GM13977 (cell line): ENCODE results near the gene PLA2G5.

ENCODE experiments used
- DNase-seq: peaks from one replicate; pipeline ENCODE4 v3.0.0; 2012; ENCODE audit warnings: low spot score
- CTCF ChIP-seq: IDR thresholded peaks from 2 replicates; pipeline ENCODE4 v1.5.1; 2012; ENCODE audit warnings: mild to moderate bottlenecking, control low read depth; ENCODE audit not compliant: insufficient read depth; ENCODE audit errors: extremely low read depth, missing control alignments
- in situ Hi-C: fragments of 300-500 bp; cut with MboI; formaldehyde crosslinking; loops from one replicate; pipeline ENCODE4 v1.12.0; 2022; ENCODE audit warnings: low sequenced_read_pairs, low pct_unique_long_range_greater_than_20kb, mixed read lengths, inconsistent platforms; ENCODE audit not compliant: unreplicated experiment

PLA2G5 gene

DNA sequence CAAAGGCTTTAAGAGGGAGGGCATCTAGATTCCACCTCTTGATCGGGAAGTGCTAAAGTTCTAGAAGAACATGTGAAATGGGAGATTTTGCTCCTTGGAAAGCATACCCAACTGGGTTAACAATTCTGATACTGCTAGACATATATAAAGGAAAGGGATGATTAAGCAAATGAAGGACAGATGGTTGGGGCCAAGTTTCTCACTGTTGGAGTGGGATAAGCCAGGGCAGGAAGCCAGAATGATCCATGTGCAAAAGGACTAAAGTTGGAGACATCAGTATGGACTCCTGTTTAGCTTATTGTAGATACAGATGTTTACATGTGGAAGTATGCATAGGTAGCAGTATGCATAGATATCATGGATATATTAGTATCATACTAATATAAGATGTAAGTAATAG is 16.8 kb downstream of the PLA2G5 start:
- TF ChIP-seq CTCF, result no peak
- in situ Hi-C loops, result no loop called here

DNA sequence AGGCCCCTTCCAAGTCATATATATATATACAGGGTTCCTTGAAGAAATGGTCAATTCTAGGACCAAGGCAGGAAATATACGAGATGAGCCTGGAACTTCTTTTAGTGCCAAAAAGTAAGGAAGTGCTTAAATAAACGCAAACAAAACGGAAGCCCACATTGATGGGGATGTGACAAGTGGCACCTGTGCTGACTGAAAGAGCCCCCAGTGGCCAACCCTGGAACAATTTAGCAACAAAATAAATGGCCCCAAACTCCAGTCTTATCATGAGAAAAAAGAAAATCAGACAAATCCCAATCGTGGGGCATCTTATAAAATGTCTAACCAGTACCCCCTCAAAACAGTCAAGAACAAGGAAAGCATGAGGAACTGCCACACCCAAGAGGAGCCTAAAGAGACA is 17.7 kb downstream of the PLA2G5 start:
- TF ChIP-seq CTCF, result peak; percentile 34
- in situ Hi-C loops, result no loop called here
- DNase-seq, result no peak

More for the DNA sequence above, 16.8 kb downstream of the PLA2G5 start:
- DNase-seq, result no peak

GRCh38 chr1:20089328-20090077 is 19.5 kb downstream of the PLA2G5 start:
- no peak for TF ChIP-seq CTCF
- DNase-seq, result no peak
- in situ Hi-C loops, result no loop called here

- no peak for TF ChIP-seq CTCF
- in situ Hi-C loops, result no loop called here
- no peak for DNase-seq
Measured at GRCh38 chr1:20090119-20090518, 20.1 kb downstream of the PLA2G5 start.

- no peak for TF ChIP-seq CTCF
Measured at GRCh38 chr1:20090641-20091040, 20.6 kb downstream of the PLA2G5 start.

DNA sequence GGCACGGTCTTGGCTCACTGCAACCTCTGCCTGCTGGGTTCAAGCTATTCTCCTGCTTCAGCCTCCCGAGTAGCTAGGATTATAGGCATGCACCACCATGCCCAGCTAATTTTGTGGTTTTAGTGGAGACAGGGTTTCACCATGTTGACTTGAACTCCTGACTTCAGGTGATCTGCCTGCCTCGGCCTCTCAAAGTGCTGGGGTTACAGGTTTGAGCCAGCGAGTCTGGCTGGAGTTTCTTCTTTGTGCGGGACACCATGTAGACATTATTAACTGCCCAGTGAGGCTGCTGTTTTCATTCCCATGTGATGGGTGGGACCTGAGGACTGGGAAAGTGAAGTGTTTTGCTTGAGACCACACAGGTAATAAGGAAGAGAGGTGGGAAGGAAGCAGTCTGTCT is 23.3 kb downstream of the PLA2G5 start:
- in situ Hi-C loops, result no loop called here
- DNase-seq, result no peak
- no peak for TF ChIP-seq CTCF

More at GRCh38 chr1:20090641-20091040, 20.6 kb downstream of the PLA2G5 start:
- in situ Hi-C loops, result no loop called here
- DNase-seq, result no peak
